GM12878 (cell line): ENCODE measurements around the gene ACBD7.

Source experiments
- ATF2 ChIP-seq: IDR thresholded peaks from 2 replicates; pipeline ENCODE4 v1.6.1; 2012; ENCODE audit warnings: low read length, inconsistent platforms
- CHD2 ChIP-seq: IDR thresholded peaks from 2 replicates; pipeline ENCODE4 v1.6.1; 2011; ENCODE audit warnings: low read depth, low read length, improper control_type of control experiment, borderline replicate concordance
- CREB1 ChIP-seq: IDR thresholded peaks from 2 replicates; pipeline ENCODE4 v1.6.1; 2012; ENCODE audit warnings: low read depth, mild to moderate bottlenecking, inconsistent platforms
- CTCF ChIP-seq, 3 experiments: IDR thresholded peaks in 2 of 3; conservative IDR thresholded peaks in 1 of 3; 2 replicates each; pipeline ENCODE4 v1.5.1; 2011; ENCODE audit warnings: low read depth in 3 of 3, low read length in 3 of 3, mild to moderate bottlenecking in 3 of 3, control low read depth in 2 of 3, moderate library complexity in 2 of 3, inconsistent platforms in 1 of 3, mixed read lengths in 1 of 3; ENCODE audit not compliant: control insufficient read depth in 2 of 3, insufficient read depth in 1 of 3; ENCODE audit errors: extremely low read depth in 1 of 3
- EP300 ChIP-seq, 2 experiments: fragments of 150-350 bp in 1 of 2; IDR thresholded peaks; 2 replicates each; pipeline ENCODE4 v1.6.1; 2011 to 2012; ENCODE audit warnings: low read depth in 2 of 2, low read length in 2 of 2, borderline replicate concordance in 1 of 2, improper control_type of control experiment in 1 of 2, inconsistent platforms in 1 of 2; ENCODE audit not compliant: control insufficient read depth in 1 of 2
- EZH2 ChIP-seq: IDR thresholded peaks from 2 replicates; pipeline ENCODE4 v1.6.1; 2012; ENCODE audit warnings: low read depth, mild to moderate bottlenecking, control low read depth, inconsistent platforms, low read length, borderline replicate concordance; ENCODE audit not compliant: control insufficient read depth
- FOS ChIP-seq: IDR thresholded peaks from 3 replicates; pipeline ENCODE4 v1.6.1; 2011; ENCODE audit warnings: borderline replicate concordance; ENCODE audit not compliant: insufficient read length; ENCODE audit errors: extremely low read depth
- MEF2A ChIP-seq: IDR thresholded peaks from 2 replicates; pipeline ENCODE4 v1.6.1; 2011; ENCODE audit warnings: low read depth, mild to moderate bottlenecking, low read length, moderate library complexity; ENCODE audit not compliant: insufficient read depth
- MLLT1 ChIP-seq: fragments of 450-650 bp; IDR thresholded peaks from 2 replicates; pipeline ENCODE4 v1.6.1; 2016; ENCODE audit warnings: mild to moderate bottlenecking
- POLR2AphosphoS5 ChIP-seq: IDR thresholded peaks from 2 replicates; pipeline ENCODE4 v1.6.1; 2011; ENCODE audit warnings: mild to moderate bottlenecking, low read length, inconsistent platforms
- RFX5 ChIP-seq: IDR thresholded peaks from 2 replicates; pipeline ENCODE4 v1.6.1; 2011; ENCODE audit warnings: low read depth, low read length, improper control_type of control experiment
- ZNF274 ChIP-seq: IDR thresholded peaks from one replicate; pipeline ENCODE4 v1.8.0; 2011; ENCODE audit not compliant: insufficient read length, insufficient read depth
- ZNF687 ChIP-seq: fragments of 450-650 bp; IDR thresholded peaks from 2 replicates; pipeline ENCODE4 v1.6.1; 2017; ENCODE audit warnings: mild to moderate bottlenecking, moderate library complexity

GRCh38 chr10:15131330-15131729 is 42.8 kb upstream of the ACBD7 start:
- TF ChIP-seq RFX5 (no peak), MLLT1 (no peak), CTCF (IDR thresholded peaks at IDR 0.05 in 2 of 3, conservative IDR thresholded peaks at IDR 0.05 in 1 of 3; ENCODE audit: control insufficient read depth in 2 of 3, extremely low read depth in 1 of 3, insufficient read depth in 1 of 3, low read depth in 3 of 3, low read length in 3 of 3) (no peak), CREB1 (no peak), ZNF687 (no peak), FOS (no peak), ATF2 (no peak), MEF2A (no peak), EZH2 (no peak), EP300 (IDR thresholded peaks at IDR 0.05; ENCODE audit: borderline replicate concordance in 1 of 2, control insufficient read depth in 1 of 2, low read depth in 2 of 2, low read length in 2 of 2) (no peak), CHD2 (no peak), POLR2AphosphoS5 (no peak), ZNF274 (no peak)
